GM10847 (cell line): ENCODE measurements around the gene NFKBIB.

Experiments
- POLR2A ChIP-seq: IDR thresholded peaks from 2 replicates; pipeline ENCODE4 v1.6.1; 2011; ENCODE audit not compliant: insufficient read length; ENCODE audit errors: extremely low read depth

Gene NFKBIB, protein sequence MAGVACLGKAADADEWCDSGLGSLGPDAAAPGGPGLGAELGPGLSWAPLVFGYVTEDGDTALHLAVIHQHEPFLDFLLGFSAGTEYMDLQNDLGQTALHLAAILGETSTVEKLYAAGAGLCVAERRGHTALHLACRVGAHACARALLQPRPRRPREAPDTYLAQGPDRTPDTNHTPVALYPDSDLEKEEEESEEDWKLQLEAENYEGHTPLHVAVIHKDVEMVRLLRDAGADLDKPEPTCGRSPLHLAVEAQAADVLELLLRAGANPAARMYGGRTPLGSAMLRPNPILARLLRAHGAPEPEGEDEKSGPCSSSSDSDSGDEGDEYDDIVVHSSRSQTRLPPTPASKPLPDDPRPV

GRCh38 chr19:38899447-38900201, at the start of gene NFKBIB, which contains the start of gene SIRT2:
Gene NFKBIB (plus strand): TSS chr19:38899969. CDS start chr19:38900033, 64 bp downstream.
Gene SIRT2 (minus strand): TSS chr19:38899618. CDS start chr19:38899521, 97 bp downstream.
- TF ChIP-seq POLR2A: peak; percentile 58

- peak; percentile 37 for TF ChIP-seq POLR2A
These were observed 49.3 kb upstream of the NFKBIB start for GRCh38 chr19:38850436-38850975.

- peak; percentile 7 for TF ChIP-seq POLR2A
These were observed 48.7 kb upstream of the NFKBIB start for GRCh38 chr19:38850976-38851621.

GRCh38 chr19:38851622-38852230, 48.0 kb upstream of the NFKBIB start:
- peak; percentile 46 for TF ChIP-seq POLR2A

- peak; percentile 21 for TF ChIP-seq POLR2A
These were observed 47.3 kb upstream of the NFKBIB start for GRCh38 chr19:38852231-38853044.

- no peak for TF ChIP-seq POLR2A
These were observed 46.6 kb upstream of the NFKBIB start for GRCh38 chr19:38853214-38853613.

DNA sequence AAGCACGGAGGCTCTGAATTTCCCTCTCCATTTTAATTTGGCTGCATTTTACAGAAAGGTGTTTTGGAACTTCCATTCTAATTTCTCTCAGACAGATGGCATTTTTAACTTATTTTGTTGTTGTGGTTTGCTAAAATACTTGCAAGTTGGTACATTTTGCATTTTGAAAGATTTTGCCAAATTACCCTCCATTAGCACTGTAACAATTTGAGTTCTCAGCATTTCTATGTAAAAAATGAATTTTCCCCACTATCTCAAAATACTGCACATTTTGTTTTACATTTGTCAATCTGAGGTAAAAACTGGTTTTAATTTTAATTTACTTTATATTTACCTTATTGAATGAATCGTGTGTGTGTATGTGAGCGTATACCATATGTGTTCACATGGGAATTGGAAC, 43.0 kb upstream of the NFKBIB start:
- no peak for TF ChIP-seq POLR2A

DNA sequence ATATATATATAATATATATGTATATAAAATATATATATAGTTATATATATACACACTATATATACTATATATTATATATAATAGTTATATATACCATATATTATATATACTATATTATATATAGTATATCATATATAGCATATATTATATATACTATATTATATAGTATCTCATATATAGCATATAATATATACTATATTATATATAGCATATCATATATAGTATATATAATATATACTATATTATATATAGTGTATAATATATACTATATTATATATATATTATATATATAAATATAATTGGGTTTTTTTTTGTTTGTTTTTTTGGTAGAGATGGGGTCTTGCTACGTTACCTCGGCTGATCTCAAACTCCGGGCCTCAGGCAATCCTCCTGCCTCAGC, 38.4 kb upstream of the NFKBIB start:
- TF ChIP-seq POLR2A: no peak

GRCh38 chr19:38862321-38863059, 37.3 kb upstream of the NFKBIB start:
- TF ChIP-seq POLR2A: no peak

DNA sequence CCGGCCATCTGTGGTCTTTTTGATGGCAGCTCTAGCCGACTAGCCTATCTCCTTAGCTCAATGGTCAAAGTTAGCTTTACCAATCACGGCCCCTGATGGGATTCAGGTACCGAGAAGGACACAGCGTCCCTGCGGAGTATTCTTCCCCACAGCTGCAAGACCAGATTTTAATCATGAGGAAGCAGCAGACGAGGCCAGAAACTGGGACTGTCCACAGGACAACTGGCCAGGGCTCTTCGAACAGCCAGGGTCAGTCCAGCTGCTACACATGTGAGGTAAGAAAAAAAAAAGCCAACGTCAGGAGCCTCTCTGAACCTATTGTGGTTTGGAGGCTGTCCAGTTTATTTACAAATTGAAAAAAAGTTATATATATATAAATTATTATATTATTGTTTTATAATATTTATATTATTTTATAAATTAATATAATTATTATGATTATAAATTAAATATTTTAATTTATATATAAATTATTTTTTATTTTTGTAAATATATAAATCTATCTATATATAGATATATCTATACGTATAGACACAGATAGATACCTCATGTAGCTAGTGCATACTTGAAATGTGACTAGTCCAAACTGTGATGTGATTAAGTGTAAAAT, 32.5 kb upstream of the NFKBIB start:
- TF ChIP-seq POLR2A: no peak

GRCh38 chr19:38868551-38868950, 31.2 kb upstream of the NFKBIB start:
- no peak for TF ChIP-seq POLR2A

- TF ChIP-seq POLR2A: no peak
These were observed 30.5 kb upstream of the NFKBIB start for GRCh38 chr19:38869160-38869835.

GRCh38 chr19:38869836-38870607, 29.7 kb upstream of the NFKBIB start:
- TF ChIP-seq POLR2A: no peak
